ENCODE data around the gene ZNF512B. TPM values are rescaled to one million over a fixed set of nuclear protein-coding genes. Genes with fewer than 3 reads are reported as not detected.

Gene ZNF512B
- total RNA-seq, 1 donor from 2014 or later, result 5.2 TPM

DNA sequence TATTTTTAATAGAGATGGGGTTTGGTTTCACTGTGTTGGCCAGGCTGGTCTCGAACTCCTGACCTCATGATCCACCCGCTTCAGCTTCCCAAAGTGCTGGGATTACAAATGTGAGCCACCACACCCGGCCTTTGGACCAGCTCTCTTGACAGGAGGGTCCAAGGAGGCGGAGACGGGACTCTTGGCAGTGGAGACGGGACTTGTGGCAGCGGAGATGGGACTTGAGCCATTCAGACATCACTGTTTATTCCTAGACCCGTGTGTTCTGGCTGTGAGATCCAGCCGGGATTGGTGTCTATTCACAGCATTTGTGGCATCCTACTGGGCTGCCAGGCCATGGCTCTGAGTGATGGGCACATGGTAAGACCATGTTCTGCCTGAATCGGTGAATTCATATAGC, 36.8 kb upstream of the ZNF512B start:
- H3K4me3 ChIP-seq (ENCODE audit: low read depth, low read length), result no peak overlapping the region
- TF ChIP-seq, protein P1, sequence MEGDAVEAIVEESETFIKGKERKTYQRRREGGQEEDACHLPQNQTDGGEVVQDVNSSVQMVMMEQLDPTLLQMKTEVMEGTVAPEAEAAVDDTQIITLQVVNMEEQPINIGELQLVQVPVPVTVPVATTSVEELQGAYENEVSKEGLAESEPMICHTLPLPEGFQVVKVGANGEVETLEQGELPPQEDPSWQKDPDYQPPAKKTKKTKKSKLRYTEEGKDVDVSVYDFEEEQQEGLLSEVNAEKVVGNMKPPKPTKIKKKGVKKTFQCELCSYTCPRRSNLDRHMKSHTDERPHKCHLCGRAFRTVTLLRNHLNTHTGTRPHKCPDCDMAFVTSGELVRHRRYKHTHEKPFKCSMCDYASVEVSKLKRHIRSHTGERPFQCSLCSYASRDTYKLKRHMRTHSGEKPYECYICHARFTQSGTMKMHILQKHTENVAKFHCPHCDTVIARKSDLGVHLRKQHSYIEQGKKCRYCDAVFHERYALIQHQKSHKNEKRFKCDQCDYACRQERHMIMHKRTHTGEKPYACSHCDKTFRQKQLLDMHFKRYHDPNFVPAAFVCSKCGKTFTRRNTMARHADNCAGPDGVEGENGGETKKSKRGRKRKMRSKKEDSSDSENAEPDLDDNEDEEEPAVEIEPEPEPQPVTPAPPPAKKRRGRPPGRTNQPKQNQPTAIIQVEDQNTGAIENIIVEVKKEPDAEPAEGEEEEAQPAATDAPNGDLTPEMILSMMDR (conservative IDR thresholded peaks at IDR 0.05; ENCODE audit: low read depth, low read length), result no peak

DNA sequence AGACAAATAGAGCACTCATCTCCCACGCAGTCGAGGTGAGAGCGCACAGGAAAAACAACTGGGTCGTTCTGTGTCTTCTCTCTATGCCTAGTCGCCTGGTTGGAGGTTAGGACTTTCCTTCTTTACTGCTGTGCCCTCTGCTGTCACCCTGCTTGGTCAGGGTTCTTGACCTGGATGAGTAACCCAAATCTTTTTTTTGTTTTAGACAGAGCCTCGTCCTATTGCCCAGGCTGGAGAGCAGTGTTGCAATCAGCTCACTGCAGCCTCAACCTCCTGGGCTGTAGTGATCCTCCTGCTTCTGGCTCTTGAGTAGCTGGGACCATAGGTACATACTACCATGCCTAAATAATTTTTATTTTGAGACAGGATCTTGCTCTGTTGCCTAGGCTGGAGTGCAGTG, 35.7 kb upstream of the ZNF512B start:
- no peak overlapping the region for H3K4me3 ChIP-seq (ENCODE audit: low read depth, low read length)
- TF ChIP-seq, protein P1 (conservative IDR thresholded peaks at IDR 0.05; ENCODE audit: low read depth, low read length), result no peak
- no peak for DNase-seq (ENCODE audit: low read depth)

More for the DNA sequence above, 36.8 kb upstream of the ZNF512B start:
- DNase-seq (ENCODE audit: low read depth), result no peak

DNA sequence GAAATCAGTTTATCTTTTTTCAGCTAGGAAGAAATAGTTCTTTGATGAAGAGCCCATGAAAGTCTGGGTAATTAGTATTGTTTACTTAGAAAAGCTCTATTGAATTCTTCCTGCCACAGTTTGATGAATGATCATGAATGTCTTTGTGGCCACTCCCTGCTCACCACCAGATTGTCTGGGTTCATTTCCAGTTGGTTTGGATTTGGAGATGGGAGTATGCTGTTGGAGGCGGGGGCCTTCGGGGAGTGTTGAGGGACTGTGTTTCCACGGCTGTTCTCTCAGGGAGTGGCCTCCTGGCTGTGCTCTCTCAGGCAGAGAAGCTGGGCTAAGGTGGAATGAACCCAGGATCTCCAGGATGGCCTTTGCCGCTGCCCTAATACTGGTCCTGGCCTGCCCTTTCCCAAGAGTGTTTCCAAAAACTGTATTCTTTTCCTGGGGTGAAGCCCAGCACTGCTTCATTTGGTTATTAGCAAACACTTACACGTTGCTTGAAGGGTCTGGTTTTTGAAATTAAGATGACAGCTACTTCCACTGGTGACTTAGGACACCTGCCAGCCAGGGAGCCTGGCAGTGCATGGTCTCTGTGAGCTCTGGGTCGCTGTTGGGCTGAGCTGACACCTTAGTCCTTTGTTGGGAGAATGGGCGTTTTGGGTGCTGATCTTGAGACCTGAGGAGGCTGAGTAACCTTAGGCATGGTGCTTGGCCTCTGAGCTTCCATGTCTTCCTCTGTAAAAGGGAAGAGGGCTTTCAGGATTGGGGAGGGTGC, 34.4 kb upstream of the ZNF512B start:
- TF ChIP-seq, protein P1 (conservative IDR thresholded peaks at IDR 0.05; ENCODE audit: low read depth, low read length), result no peak
- no peak for DNase-seq (ENCODE audit: low read depth)
- no peak overlapping the region for H3K4me3 ChIP-seq (ENCODE audit: low read depth, low read length)

DNA sequence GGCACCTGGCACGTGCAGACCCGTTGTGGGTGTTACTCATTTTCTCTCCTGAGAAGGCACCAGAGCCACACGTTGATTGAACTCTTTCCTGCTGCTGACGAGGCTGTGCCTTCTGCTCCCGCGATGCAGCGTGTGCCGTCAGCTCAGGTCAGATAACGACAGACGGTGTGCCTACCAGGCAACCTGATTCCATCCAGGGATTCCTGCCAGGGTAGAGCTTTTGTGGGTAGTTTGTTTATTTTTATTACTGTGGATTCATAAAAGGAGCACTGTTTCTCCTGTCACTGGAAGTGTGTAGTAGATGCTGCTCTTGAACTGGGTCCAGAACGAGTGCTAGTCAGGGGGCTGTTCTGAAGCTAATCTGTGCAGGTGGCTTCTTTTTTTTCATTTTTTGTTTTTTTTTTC, 31.9 kb upstream of the ZNF512B start:
- no peak for DNase-seq (ENCODE audit: low read depth)
- H3K4me3 ChIP-seq (ENCODE audit: low read depth, low read length), result no peak overlapping the region
- TF ChIP-seq, protein P1 (conservative IDR thresholded peaks at IDR 0.05; ENCODE audit: low read depth, low read length), result no peak

- H3K4me3 ChIP-seq (ENCODE audit: low read depth, low read length), result no peak overlapping the region
- TF ChIP-seq, protein P1 (conservative IDR thresholded peaks at IDR 0.05; ENCODE audit: low read depth, low read length), result no peak
- DNase-seq (ENCODE audit: low read depth), result no peak
These were observed 31.2 kb upstream of the ZNF512B start for GRCh38 chr20:64000906-64001305.

DNA sequence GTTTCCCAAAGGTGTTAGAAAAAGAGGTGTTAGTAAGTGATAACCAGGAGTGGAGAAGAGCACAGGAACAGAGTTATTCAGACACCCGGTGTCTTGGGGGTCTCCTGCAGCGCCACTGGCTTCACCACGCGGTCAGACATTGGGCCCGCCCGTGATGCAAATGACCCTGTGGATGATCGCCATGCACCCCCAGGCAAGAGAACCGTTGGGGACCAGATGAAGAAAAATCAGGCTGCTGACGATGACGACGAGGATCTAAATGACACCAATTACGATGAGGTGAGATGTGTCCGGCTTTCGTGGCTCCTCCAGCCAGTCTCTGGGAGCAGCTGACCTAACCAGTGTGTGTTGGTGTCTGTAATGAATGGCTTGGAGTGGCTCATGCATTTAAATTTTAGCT, 13.2 kb upstream of the ZNF512B start:
- TF ChIP-seq, protein P1 (conservative IDR thresholded peaks at IDR 0.05; ENCODE audit: low read depth, low read length), result no peak
- no peak for DNase-seq (ENCODE audit: low read depth)
- no peak overlapping the region for H3K4me3 ChIP-seq (ENCODE audit: low read depth, low read length)

Data from epithelial cell of proximal tubule (primary cell).